Uterus (tissue), 4 donors: ENCODE data around the gene RBX1. TPM values are rescaled to one million over a fixed set of nuclear protein-coding genes. Genes with fewer than 3 reads are reported as not detected.

Experiments used
- DNase-seq, 2 donors: peaks; one replicate each; pipeline ENCODE4 v3.0.0-alpha.2; 2019 to 2020
- H3K27ac ChIP-seq, 2 donors: fragments of 200-600 bp; sonication (generic); 1 replicate in 1 of 2; 2 replicates in 1 of 2; pipeline ENCODE4 v1.5.1; 2016 to 2018
- H3K27me3 ChIP-seq, 2 donors: fragments of 200-600 bp; sonication (generic); one replicate each; pipeline ENCODE4 v1.5.1; 2018 to 2019; ENCODE audit warnings: control low read depth in 1 of 2
- H3K36me3 ChIP-seq, 2 donors: fragments of 200-600 bp; sonication (generic); one replicate each; pipeline ENCODE4 v1.5.1; 2019; ENCODE audit warnings: control low read depth in 1 of 2
- H3K4me1 ChIP-seq, 2 donors: fragments of 200-600 bp; sonication (generic); one replicate each; pipeline ENCODE4 v1.5.1; 2018 to 2019; ENCODE audit warnings: control low read depth in 1 of 2
- H3K4me3 ChIP-seq, 2 donors: fragments of 200-600 bp; sonication (generic); 1 replicate in 1 of 2; 2 replicates in 1 of 2; pipeline ENCODE4 v1.5.1; 2018 to 2019; ENCODE audit warnings: mild to moderate bottlenecking in 1 of 2
- H3K9me3 ChIP-seq, 2 donors: fragments of 200-600 bp; sonication (generic); one replicate each; pipeline ENCODE4 v1.5.1; 2019; ENCODE audit warnings: control low read depth in 1 of 2
- POLR2A ChIP-seq, 2 donors: fragments of 450-650 bp; IDR thresholded peaks; one replicate each; pipeline ENCODE4 v1.6.1; 2016; ENCODE audit warnings: antibody characterized with exemption in 2 of 2, mild to moderate bottlenecking in 1 of 2, moderate library complexity in 1 of 2
- intact Hi-C: fragments of 100-400 bp; cut with DNase I; formaldehyde crosslinking; loops from one replicate; pipeline ENCODE4 v1.15.1; 2023; ENCODE audit warnings: low total_unique reads
- total RNA-seq, 4 donors: library from RNA; depleted of rRNA in 3 of 4; stranded (reverse); fragments of >200 nt in 3 of 4; gene quantifications; one replicate each; pipeline versions ENCODE4 v1.1.0 to v1.2.4, GENCODE V29; 2014 to 2023
- TF ChIP-seq, protein P1 (sequence below), 4 experiments: fragments of 200-600 bp in 2 of 4; fragments of 450-650 bp in 2 of 4; sonication (generic) in 2 of 4; IDR thresholded peaks; one replicate each; pipeline ENCODE4 v1.5.1; 2016 to 2019; ENCODE audit warnings: antibody characterized with exemption in 4 of 4, mild to moderate bottlenecking in 2 of 4, moderate library complexity in 1 of 4
- donor health status: DM: yes; HTN: yes; CAD: no.

The RBX1 gene
- total RNA-seq, 4 donors from 2014 or later, result 33.8 to 75.9 (median 57.6) TPM

DNA sequence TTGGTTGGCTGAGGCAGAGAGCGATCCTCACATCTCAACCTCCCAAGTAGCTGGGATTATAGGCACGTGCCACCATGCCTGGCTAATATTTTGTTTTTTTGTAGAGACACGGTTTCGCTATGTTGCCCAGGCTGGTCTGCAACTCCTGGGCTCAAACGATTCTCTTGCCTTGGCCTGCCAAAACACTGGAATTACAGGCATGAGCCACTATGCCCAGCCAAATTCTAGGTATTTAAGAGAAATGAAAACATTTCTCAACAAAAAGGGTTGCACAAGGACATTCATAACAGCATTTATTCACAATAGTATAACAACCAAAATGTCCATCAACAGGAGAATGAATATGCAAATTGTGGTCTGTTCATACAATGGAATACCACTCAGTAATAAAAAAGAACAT is 31.7 kb upstream of the RBX1 start:
- no peak for DNase-seq
- intact Hi-C loops, result no loop called here
- H3K9me3 ChIP-seq, result no peaks in the 10 kb centered on the region
- no peak overlapping the region for H3K4me3 ChIP-seq
- H3K4me1 ChIP-seq, result peaks cover 0 to 5% of the 10 kb centered on the region in 2 donors
- H3K27me3 ChIP-seq, result no peaks in the 10 kb centered on the region
- H3K36me3 ChIP-seq, result no peaks in the 10 kb centered on the region
- no peak overlapping the region for H3K27ac ChIP-seq
- TF ChIP-seq, protein P1, sequence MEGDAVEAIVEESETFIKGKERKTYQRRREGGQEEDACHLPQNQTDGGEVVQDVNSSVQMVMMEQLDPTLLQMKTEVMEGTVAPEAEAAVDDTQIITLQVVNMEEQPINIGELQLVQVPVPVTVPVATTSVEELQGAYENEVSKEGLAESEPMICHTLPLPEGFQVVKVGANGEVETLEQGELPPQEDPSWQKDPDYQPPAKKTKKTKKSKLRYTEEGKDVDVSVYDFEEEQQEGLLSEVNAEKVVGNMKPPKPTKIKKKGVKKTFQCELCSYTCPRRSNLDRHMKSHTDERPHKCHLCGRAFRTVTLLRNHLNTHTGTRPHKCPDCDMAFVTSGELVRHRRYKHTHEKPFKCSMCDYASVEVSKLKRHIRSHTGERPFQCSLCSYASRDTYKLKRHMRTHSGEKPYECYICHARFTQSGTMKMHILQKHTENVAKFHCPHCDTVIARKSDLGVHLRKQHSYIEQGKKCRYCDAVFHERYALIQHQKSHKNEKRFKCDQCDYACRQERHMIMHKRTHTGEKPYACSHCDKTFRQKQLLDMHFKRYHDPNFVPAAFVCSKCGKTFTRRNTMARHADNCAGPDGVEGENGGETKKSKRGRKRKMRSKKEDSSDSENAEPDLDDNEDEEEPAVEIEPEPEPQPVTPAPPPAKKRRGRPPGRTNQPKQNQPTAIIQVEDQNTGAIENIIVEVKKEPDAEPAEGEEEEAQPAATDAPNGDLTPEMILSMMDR (IDR thresholded peaks at IDR 0.05), result no peak
- no peak for TF ChIP-seq POLR2A (IDR thresholded peaks at IDR 0.05)

DNA sequence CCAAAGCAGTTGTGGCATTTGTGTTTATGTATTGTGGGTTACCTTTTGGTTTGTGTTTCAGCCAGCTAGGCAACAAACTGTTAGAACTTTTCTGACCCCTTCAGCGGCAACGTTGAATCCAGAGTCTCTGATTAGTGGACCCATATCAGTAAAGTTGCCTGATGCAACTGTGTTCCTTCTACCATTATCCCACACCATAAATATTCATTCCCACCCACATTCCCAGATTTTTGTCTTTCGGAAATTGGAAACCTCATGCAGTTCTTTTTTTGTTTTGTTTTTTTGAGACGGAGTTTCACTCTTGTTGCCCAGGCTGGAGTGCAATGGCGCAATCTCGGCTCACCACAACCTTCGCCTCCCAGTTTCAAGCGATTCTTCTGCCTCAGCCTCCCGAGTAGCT is 30.7 kb upstream of the RBX1 start:
- Histone ChIP-seq H3K9me3 (no peaks in the 10 kb centered on the region), H3K36me3 (no peaks in the 10 kb centered on the region), H3K27me3 (no peaks in the 10 kb centered on the region), H3K27ac (no peak overlapping the region), H3K4me1 (peaks cover 0 to 5% of the 10 kb centered on the region in 2 donors), H3K4me3 (no peak overlapping the region)
- no peak for DNase-seq
- no peak for TF ChIP-seq POLR2A (IDR thresholded peaks at IDR 0.05)
- TF ChIP-seq, protein P1 (IDR thresholded peaks at IDR 0.05), result no peak
- intact Hi-C loops, result no loop called here

DNA sequence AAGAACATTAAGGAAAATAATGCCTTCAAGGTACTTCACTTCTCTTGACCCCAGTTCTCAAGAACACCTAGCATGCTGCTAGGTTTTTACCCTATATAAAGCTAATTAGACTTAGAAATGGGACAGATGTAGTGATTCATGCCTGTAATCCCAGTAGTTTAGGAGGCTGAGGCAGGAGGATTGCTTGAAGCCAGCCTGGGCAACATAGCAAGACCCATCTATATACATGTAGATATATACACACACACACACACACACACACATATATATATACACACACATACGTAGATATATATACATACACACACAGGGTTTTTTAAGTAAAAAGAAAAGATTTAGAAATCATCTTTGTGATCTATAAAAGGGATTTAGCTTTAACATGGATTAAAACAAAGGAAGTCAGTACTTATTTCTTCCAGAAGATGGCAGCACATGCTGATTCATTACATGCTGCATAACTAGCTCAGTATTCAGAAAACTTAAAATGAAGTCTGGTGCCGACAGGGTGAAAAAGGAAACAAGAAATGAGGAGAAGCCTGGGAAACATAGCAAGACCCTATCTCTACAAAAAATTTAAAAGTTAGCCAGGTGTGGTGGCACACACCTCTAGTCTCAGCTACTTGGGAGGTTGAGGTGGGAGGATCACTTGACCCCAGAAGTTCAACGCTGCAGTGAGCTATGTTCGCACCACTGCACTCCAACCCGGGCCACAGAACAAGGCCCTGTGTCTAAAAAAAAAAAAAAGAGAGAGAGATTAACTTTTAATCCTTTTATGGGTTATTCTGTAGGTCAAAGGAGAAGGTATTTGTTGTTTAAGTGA is 28.5 kb upstream of the RBX1 start:
- Histone ChIP-seq H3K27ac (no peak overlapping the region), H3K27me3 (no peaks in the 10 kb centered on the region), H3K4me3 (no peak overlapping the region), H3K36me3 (no peaks in the 10 kb centered on the region), H3K4me1 (peaks cover 0 to 5% of the 10 kb centered on the region in 2 donors), H3K9me3 (no peaks in the 10 kb centered on the region)
- intact Hi-C loops, result no loop called here
- no peak for TF ChIP-seq POLR2A (IDR thresholded peaks at IDR 0.05)
- TF ChIP-seq, protein P1 (IDR thresholded peaks at IDR 0.05), result peak; percentile 72 to 83 (median 80)
- DNase-seq, result no peak

DNA sequence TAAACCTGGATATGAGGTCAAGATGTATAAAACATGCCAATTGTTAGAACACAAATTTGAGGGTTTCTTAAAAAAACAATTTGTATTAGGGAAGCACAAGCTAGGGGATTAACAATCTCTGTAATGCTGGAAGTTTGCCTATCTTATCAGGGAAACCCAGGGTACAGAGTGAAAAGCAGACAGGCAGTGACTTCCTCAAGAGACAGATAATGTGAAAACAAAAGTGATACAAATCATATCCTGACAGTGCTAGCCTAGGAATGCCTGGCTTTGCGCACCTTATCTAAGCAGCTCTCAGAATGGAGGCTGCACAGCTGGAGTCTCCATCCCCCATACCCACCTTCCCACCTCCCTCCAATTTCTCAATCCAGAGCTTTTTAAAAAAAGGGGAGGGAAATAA is 22.5 kb upstream of the RBX1 start:
- H3K9me3 ChIP-seq, result no peaks in the 10 kb centered on the region
- H3K4me3 ChIP-seq, result no peak overlapping the region
- no peak overlapping the region for H3K27ac ChIP-seq
- no peaks in the 10 kb centered on the region for H3K36me3 ChIP-seq
- DNase-seq, result no peak
- no peaks in the 10 kb centered on the region for H3K4me1 ChIP-seq
- no peak for TF ChIP-seq POLR2A (IDR thresholded peaks at IDR 0.05)
- TF ChIP-seq, protein P1 (IDR thresholded peaks at IDR 0.05), result no peak
- intact Hi-C loops, result no loop called here
- no peaks in the 10 kb centered on the region for H3K27me3 ChIP-seq

DNA sequence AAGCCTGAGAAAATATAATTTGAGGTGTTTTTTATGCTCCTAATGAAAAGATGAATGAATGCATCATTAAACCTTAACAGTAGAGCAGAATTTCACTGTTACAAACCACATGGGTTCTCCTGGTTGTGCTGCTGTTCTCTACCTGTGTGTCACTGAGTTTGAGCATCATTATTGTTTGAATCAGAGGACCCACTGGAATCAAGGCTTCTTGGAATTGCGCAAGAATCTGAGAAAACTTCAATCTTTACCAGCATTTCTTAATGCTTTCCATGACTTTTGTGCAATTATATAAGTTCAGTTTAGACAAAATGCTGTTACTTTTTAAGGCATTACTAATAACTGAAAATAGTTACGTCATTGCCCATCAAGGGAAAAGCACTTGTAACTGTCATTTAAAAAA is 18.8 kb upstream of the RBX1 start:
- Histone ChIP-seq H3K27me3 (no peaks in the 10 kb centered on the region), H3K4me3 (no peak overlapping the region), H3K4me1 (no peaks in the 10 kb centered on the region), H3K27ac (no peak overlapping the region), H3K9me3 (no peaks in the 10 kb centered on the region), H3K36me3 (no peaks in the 10 kb centered on the region)
- intact Hi-C loops, result no loop called here
- DNase-seq, result no peak
- no peak for TF ChIP-seq POLR2A (IDR thresholded peaks at IDR 0.05)
- TF ChIP-seq, protein P1 (IDR thresholded peaks at IDR 0.05), result no peak
